ENCODE measurements around the gene CHRNA3.

CHRNA3 gene

DNA sequence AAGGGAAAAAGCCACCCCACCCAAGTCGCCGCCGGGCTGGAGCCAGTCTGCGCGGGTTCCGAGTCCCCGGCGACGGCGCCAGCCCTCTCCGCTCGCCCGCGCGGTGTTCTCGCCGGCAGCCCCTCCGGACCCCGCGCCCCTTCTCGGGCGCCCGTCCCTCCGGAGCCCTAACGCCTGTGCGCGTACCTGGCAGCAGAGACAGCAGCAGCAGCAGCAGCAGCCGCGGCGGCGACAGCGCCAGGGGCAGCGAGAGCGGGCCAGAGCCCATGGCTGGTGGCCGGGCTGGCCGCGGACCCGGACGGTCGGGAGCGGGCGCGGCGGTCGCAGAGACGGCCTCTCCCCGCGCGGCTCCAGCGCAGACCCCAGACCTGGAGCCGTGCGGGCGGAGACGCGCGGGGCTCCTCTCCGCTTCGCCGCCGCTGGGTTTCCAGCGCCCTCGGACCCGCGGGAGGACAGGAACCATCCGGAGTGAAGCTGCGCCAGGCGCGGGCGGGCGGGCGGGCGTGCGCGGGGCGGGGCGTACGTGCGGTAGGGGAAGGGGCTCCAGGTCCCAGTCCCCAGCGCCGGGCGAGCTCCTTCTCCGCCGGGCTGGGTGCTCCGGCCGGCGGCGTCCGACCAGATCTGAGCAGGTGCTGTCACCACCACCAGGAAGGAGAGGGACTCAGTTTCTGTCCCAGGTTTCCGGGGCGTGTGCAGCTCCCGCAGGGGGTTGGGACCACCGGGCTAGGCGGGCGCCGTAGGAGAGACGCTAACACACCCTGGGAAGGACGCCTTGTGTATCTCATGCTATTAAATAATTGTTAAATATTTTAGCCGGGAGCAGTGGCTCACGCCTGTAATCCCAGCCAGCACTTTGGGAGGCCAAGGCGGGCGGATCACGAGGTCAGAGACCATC, at the start of gene CHRNA3:
CHRNA3 (minus strand) TSS at position 470 of the 895 bp plus-strand sequence; CDS start at position 268, 202 bp downstream.
- peaks cover 55% of the 10 kb centered on the region for H3K27me3 Mint-ChIP-seq
- no peaks in the 10 kb centered on the region for H3K9me3 Mint-ChIP-seq
- H3K27ac Mint-ChIP-seq: no peak within 1 kb of the TSS
- peak within 1 kb of the TSS; percentile 45 for H3K4me3 Mint-ChIP-seq
- peak; percentile 29 for DNase-seq
- no peaks in the 10 kb centered on the region for H3K36me3 Mint-ChIP-seq (ENCODE audit: low read depth)
- H3K4me1 Mint-ChIP-seq (ENCODE audit: low read depth): peaks cover 9% of the 10 kb centered on the region

DNA sequence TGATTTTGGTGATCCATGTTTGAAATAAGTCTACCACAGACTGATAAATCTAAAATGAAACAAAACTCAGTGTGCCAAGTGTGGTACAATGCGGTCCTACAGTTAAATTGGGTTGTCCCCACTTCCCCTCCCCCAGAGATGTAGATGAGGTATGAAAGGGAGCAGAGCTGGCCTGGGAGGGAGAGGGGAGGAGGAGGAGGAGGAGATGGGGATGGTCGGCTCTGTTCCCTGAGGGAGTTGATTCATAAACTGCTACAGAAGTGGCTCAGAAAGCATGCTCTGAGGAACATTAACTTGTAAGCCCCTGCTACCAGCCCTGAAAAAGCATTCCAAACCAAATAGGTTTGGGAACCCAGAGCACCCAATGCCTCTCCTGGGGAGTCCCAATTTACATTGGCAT, 48.2 kb upstream of the CHRNA3 start:
- Mint-ChIP-seq H3K9me3 (no peaks in the 10 kb centered on the region), H3K36me3 (ENCODE audit: low read depth) (no peaks in the 10 kb centered on the region), H3K27ac (no peak overlapping the region), H3K4me1 (ENCODE audit: low read depth) (peaks cover 5% of the 10 kb centered on the region), H3K4me3 (no peak overlapping the region), H3K27me3 (no peaks in the 10 kb centered on the region)
- no peak for DNase-seq

DNA sequence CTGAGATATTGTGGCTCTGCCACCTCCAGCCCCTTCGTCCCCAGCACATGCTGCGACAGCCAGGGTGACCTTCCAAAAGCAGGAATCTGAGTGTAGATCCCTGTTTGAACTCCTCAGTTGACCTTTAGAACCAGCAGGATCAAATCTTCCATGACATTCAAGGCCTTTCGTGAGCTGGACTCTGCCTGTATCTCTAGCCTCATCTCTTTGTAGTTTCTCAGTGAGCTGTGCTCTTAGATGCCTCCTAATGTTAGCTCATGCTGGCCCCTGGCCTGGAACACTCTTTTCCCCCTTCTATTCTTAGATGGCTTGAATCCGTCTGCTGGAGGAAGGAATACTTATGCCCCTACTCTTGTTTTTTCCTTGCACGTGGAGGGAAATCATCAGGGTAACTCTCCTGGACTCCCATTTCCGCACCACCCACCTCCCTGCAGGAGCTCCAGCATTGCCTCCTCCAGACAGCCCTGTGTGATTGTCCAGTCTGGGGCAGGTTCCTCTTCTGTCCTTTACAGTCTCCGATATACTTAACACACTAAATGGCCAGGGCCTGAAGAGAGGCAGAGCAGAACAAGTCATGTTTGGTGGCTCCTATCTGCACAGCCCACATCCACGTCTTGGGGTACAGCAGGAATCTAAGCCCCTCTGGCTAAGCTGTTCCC, 46.9 kb upstream of the CHRNA3 start:
- H3K4me3 Mint-ChIP-seq: no peak overlapping the region

DNA sequence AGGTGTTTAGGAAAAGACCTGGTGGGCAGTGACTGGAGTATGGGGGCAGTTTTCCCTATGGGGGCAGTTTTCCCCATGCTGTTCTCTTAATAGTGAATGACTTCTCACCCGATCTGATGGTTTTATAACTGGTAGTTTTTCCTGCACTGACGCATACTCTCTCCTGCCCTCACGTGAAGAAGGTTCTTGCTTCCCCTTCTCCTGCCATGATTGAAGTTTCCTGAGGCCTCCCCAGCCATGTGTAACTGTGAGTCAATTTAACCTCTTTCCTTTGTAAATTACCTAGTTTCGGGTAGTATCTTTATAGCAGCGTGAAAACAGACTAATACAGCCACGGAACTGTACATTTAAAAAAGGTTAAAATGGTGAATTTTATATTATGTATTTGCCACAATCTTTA, 45.2 kb upstream of the CHRNA3 start:
- no peak for DNase-seq
- H3K9me3 Mint-ChIP-seq: no peaks in the 10 kb centered on the region
- peaks cover 5% of the 10 kb centered on the region for H3K4me1 Mint-ChIP-seq (ENCODE audit: low read depth)
- H3K27me3 Mint-ChIP-seq: no peaks in the 10 kb centered on the region
- H3K27ac Mint-ChIP-seq: no peak overlapping the region
- no peaks in the 10 kb centered on the region for H3K36me3 Mint-ChIP-seq (ENCODE audit: low read depth)
- no peak overlapping the region for H3K4me3 Mint-ChIP-seq

More for the DNA sequence above, 46.9 kb upstream of the CHRNA3 start:
- no peak for DNase-seq
- Mint-ChIP-seq H3K4me1 (ENCODE audit: low read depth) (peaks cover 5% of the 10 kb centered on the region), H3K36me3 (ENCODE audit: low read depth) (no peaks in the 10 kb centered on the region), H3K27ac (no peak overlapping the region), H3K27me3 (no peaks in the 10 kb centered on the region), H3K9me3 (no peaks in the 10 kb centered on the region)

DNA sequence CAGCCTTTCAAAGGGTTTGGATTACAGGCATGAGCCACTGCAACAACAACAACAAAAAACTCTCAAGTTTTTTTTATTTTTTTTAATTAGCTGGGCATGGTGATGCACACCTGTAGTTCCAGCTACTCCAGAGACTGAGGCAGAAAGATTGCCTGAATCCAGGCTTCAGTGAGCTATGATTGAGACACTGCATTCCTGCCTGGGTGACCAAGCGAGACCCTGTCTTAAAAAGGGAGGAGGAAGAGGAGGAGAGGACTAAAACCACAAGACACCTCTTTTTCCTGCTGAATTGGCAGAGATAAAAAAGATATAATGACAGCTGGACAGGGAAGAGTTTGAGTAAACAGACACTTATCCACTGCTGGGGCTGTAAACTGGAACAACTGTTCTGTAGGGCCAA, 42.9 kb upstream of the CHRNA3 start:
- no peak for DNase-seq
- H3K27ac Mint-ChIP-seq: no peak overlapping the region
- no peak overlapping the region for H3K4me3 Mint-ChIP-seq
- H3K36me3 Mint-ChIP-seq (ENCODE audit: low read depth): no peaks in the 10 kb centered on the region
- H3K27me3 Mint-ChIP-seq: no peaks in the 10 kb centered on the region
- no peaks in the 10 kb centered on the region for H3K9me3 Mint-ChIP-seq
- H3K4me1 Mint-ChIP-seq (ENCODE audit: low read depth): peaks cover 5% of the 10 kb centered on the region

DNA sequence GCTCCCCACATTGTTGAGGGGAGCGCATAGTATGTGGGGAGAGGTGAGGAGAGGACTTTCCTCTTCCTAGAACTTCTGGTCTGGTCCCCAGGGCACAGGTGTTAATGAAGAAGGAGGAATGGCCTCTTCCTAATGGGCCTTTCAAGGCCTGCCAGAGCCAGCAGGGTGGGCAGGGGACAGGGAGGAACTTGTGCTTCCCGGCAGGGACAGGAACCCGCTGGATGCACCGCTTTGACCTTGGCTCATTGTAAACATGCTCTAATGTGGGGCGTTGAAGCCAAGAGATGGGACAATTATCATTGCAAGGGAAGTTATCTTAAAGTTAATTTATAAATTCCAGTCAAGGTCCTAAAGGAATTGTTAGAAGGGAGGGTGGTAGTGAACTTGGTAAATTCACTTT, 41.2 kb upstream of the CHRNA3 start:
- Mint-ChIP-seq H3K4me3 (no peak overlapping the region), H3K27ac (no peak overlapping the region), H3K36me3 (ENCODE audit: low read depth) (no peaks in the 10 kb centered on the region), H3K27me3 (no peaks in the 10 kb centered on the region), H3K4me1 (ENCODE audit: low read depth) (peaks cover 5% of the 10 kb centered on the region), H3K9me3 (no peaks in the 10 kb centered on the region)
- DNase-seq: no peak

DNA sequence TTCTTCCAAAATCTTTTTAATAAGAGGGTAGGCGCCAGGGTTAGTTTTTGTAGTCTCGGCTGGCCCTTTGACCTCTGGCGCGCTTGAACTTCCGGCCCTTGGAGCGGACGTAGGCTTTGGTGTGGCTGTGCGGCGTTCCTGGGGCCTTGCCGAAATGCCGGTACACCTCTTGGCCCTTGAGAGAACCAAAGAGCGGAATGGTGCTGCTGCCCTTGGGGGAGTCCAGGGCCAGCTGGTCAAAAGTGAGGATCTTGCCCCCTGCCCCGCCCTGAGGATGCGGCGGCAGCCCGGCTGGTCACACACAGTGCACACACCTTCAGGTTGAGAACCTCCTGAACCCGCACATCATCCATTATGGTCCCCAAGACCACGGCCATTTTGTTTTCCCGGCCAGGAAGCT, 40.2 kb upstream of the CHRNA3 start:
- H3K4me1 Mint-ChIP-seq (ENCODE audit: low read depth): peaks cover 4% of the 10 kb centered on the region
- no peak for DNase-seq
- no peak overlapping the region for H3K27ac Mint-ChIP-seq
- H3K4me3 Mint-ChIP-seq: no peak overlapping the region
- no peaks in the 10 kb centered on the region for H3K36me3 Mint-ChIP-seq (ENCODE audit: low read depth)
- no peaks in the 10 kb centered on the region for H3K9me3 Mint-ChIP-seq
- no peaks in the 10 kb centered on the region for H3K27me3 Mint-ChIP-seq

DNA sequence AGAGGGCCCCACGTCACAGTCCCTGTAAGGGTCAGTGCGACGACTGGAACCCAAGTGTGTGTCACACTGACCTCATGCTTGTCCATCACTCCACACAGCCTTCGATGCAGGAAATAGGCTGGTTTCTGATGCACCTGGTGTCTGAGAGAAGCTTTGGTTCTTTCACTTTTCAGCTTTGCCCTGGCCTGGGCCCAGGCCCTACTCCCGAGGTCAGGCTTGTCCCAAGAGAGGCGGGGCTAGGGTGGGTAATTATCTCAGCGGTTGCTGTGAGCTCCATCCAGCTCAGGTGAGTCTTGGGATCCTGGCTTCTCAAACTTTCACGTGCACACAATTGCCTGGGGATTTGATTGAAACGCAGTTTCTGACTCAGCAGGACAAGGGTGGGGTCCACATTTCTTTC, 39.8 kb upstream of the CHRNA3 start:
- no peak for DNase-seq
- Mint-ChIP-seq H3K4me3 (no peak overlapping the region), H3K27ac (no peak overlapping the region), H3K36me3 (ENCODE audit: low read depth) (no peaks in the 10 kb centered on the region), H3K9me3 (no peaks in the 10 kb centered on the region), H3K27me3 (no peaks in the 10 kb centered on the region), H3K4me1 (ENCODE audit: low read depth) (peaks cover 2% of the 10 kb centered on the region)

DNA sequence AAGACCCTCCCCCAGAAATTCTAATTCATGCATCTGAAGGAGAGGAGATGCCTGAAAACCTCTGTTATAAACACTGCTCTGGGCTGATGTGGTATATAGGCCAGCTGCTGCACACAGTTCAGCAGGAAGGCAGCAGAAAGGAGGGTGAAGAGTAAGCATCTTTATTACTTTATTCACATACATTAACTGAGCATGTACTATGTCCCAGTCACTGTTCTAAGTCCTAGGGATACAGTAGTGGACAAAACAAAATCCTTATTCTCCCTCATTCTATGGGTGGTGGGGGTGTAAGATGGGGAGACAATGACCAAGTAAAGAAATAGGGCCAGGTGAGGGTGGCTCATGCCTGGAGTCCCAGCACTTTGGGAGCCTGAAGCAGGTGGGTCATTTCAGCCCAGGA, 38.0 kb upstream of the CHRNA3 start:
- no peak overlapping the region for H3K4me3 Mint-ChIP-seq
- DNase-seq: no peak
- H3K4me1 Mint-ChIP-seq (ENCODE audit: low read depth): no peaks in the 10 kb centered on the region
- H3K9me3 Mint-ChIP-seq: no peaks in the 10 kb centered on the region
- H3K27me3 Mint-ChIP-seq: no peaks in the 10 kb centered on the region
- no peak overlapping the region for H3K27ac Mint-ChIP-seq
- no peaks in the 10 kb centered on the region for H3K36me3 Mint-ChIP-seq (ENCODE audit: low read depth)

DNA sequence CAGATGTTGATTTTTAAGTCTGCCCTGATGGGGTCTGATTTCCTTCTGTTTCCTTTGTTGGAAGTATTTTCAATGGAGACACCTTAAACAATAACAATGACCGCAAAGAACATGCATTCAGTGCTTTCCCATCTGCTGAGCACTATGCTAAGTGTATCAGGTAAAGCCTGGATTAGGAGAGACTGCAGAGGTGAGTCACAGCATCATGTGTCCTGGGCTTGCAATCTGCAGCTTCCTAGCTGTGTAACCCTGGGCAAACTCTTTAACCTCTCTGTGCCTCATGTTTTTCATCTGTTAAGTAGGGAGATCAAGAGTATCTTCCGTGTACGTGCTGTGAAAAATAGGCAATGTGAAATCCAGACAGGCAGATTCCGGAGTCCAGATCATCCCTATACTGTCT, 33.5 kb upstream of the CHRNA3 start:
- no peaks in the 10 kb centered on the region for H3K36me3 Mint-ChIP-seq (ENCODE audit: low read depth)
- no peak for DNase-seq
- H3K4me3 Mint-ChIP-seq: no peak overlapping the region
- no peaks in the 10 kb centered on the region for H3K4me1 Mint-ChIP-seq (ENCODE audit: low read depth)
- no peaks in the 10 kb centered on the region for H3K9me3 Mint-ChIP-seq
- H3K27ac Mint-ChIP-seq: no peak overlapping the region
- H3K27me3 Mint-ChIP-seq: no peaks in the 10 kb centered on the region

DNA sequence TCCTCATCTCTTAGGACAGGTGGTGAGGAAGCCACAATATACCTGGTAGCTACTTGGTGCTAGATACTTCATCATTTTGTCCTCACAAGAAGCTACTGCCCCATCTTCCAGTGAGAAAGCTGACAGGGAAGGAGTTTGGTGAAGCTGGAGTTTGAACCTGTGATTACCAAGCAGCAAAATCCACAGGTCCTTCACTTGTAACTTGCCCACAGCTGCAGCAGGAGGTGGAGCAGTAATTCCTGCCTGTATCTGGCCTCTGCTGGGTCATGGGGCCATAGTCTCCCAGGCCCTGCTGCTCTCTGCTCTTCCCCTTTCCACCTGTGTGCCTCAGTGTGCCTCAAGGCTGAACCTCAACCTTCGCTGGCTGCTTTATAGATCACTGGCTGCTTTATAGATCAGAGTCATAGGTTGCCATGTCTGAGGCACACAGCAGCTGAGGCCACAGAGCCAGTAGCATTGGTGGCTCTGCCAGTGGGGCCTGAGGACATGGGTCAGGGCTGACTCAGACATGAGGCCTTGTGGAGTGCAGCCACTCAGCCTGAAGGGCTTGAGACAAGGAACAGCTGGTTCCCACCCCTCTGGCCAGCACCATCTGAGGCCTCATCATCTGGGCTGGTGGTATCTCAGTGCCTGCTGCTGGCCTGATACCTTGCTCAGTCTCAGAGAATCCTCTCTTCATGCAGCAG, 31.3 kb upstream of the CHRNA3 start:
- no peak overlapping the region for H3K4me3 Mint-ChIP-seq
- H3K27me3 Mint-ChIP-seq: no peaks in the 10 kb centered on the region
- no peak for DNase-seq
- H3K27ac Mint-ChIP-seq: no peak overlapping the region
- no peaks in the 10 kb centered on the region for H3K36me3 Mint-ChIP-seq (ENCODE audit: low read depth)
- H3K9me3 Mint-ChIP-seq: no peaks in the 10 kb centered on the region
- no peaks in the 10 kb centered on the region for H3K4me1 Mint-ChIP-seq (ENCODE audit: low read depth)

DNA sequence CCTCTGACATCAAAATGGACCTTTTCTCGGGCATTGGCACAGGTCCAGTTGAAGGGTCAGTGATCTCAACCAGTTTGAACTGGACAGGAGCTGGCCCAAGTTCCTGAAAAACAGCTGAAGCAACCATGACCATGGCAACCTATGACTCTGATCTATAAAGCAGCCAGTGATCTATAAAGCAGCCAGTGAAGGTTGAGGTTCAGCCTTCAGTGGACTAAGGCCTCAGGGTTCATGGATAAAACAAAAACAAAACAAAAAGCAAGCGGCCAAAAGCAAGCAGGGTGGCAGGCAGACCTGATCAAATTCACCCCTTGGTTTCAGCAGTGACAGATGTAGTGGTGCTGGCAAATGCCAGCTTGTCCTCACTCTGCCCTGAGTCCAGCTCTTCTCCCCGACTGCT, 30.2 kb upstream of the CHRNA3 start:
- Mint-ChIP-seq H3K4me3 (no peak overlapping the region), H3K4me1 (ENCODE audit: low read depth) (no peaks in the 10 kb centered on the region), H3K27me3 (no peaks in the 10 kb centered on the region), H3K9me3 (no peaks in the 10 kb centered on the region), H3K27ac (no peak overlapping the region), H3K36me3 (ENCODE audit: low read depth) (no peaks in the 10 kb centered on the region)
- DNase-seq: no peak

DNA sequence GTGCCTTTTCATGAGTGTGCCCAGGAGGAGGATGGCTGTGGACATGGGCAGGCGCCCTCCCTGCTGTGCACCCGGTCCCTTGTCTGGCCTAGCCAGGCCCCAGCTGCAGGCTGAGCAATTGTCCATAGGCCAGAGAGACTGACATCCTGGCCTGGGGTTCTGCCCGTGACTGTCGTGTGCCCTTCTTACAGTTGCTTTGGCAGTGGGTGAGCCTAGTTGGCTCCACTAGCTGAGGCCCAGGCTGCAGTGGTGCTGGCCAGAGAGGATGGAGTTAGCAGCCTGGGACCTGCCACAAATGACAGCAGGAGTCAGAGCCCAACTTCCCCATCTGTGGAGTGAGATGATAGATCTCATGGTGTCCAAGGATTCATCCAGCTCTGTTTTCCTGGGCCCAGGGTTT, 29.2 kb upstream of the CHRNA3 start:
- Mint-ChIP-seq H3K27ac (no peak overlapping the region), H3K9me3 (no peaks in the 10 kb centered on the region)

DNA sequence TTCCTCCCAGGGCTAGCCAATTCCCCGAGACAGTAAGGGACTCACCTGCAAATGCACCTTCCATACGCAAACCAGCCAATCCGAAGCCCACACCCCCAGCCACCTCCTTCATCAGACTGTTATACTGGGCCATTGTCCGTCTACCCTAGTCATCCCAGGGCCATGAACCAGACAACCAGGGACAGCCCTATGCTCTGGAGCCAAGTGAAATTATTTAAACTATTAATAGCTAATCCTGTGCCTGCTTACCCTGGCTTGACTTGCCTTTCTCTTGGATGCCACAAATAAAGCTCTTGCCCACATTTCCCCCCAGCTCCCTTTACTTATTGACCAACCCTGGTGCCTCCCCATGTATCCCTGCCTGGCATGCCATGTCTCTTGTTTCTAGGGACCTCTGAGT, 24.2 kb upstream of the CHRNA3 start:
- Mint-ChIP-seq H3K4me1 (ENCODE audit: low read depth) (peaks cover 9% of the 10 kb centered on the region), H3K36me3 (ENCODE audit: low read depth) (no peaks in the 10 kb centered on the region), H3K9me3 (no peaks in the 10 kb centered on the region), H3K4me3 (no peak overlapping the region), H3K27me3 (peaks cover 15% of the 10 kb centered on the region), H3K27ac (no peak overlapping the region)
- no peak for DNase-seq

More for the DNA sequence above, 29.2 kb upstream of the CHRNA3 start:
- Mint-ChIP-seq H3K4me1 (ENCODE audit: low read depth) (no peaks in the 10 kb centered on the region), H3K36me3 (ENCODE audit: low read depth) (no peaks in the 10 kb centered on the region), H3K4me3 (no peak overlapping the region), H3K27me3 (no peaks in the 10 kb centered on the region)
- DNase-seq: no peak

DNA sequence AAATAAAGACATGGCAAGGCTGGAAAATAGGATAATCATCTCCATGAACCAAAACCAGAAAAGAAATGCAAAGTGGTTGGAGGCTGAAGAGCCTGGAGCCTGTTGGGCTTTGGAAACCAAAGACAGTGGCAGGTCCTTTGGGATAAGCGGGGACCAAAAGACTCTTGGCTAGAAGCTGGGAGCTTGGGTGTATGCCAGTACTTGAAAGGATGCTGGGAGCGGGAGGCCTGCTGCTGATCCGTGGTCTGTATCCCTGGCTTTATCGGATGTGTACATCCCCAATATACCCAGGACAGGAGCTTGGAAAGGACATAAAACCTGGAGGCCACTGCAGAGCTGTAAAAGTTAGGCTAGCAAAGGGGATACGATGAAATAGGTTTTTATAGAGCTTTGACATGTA, 21.5 kb upstream of the CHRNA3 start:
- peaks cover 9% of the 10 kb centered on the region for H3K4me1 Mint-ChIP-seq (ENCODE audit: low read depth)
- H3K9me3 Mint-ChIP-seq: no peaks in the 10 kb centered on the region
- no peak for DNase-seq
- H3K27me3 Mint-ChIP-seq: peaks cover 25% of the 10 kb centered on the region
- H3K4me3 Mint-ChIP-seq: no peak overlapping the region
- H3K27ac Mint-ChIP-seq: no peak overlapping the region
- H3K36me3 Mint-ChIP-seq (ENCODE audit: low read depth): no peaks in the 10 kb centered on the region

Data from activated T-cell treated with anti-CD3 and anti-CD28 coated beads, Interleukin-2, amount 50 U/mL, for 24 hours (primary cell).